Neural cell (in vitro differentiated cells): ENCODE measurements around the gene RTTN.

Source experiments
- SMC3 ChIP-seq: fragments of 450-650 bp; conservative IDR thresholded peaks from 2 replicates; pipeline ENCODE4 v1.6.1; 2014; ENCODE audit warnings: antibody characterized with exemption, mild to moderate bottlenecking, moderate library complexity; ENCODE audit not compliant: poor library complexity
- TF ChIP-seq, protein P1 (sequence below): fragments of 450-650 bp; IDR thresholded peaks from 2 replicates; pipeline ENCODE4 v1.5.1; 2014; ENCODE audit warnings: antibody characterized with exemption, mild to moderate bottlenecking, moderate library complexity; ENCODE audit not compliant: poor library complexity, severe bottlenecking

DNA sequence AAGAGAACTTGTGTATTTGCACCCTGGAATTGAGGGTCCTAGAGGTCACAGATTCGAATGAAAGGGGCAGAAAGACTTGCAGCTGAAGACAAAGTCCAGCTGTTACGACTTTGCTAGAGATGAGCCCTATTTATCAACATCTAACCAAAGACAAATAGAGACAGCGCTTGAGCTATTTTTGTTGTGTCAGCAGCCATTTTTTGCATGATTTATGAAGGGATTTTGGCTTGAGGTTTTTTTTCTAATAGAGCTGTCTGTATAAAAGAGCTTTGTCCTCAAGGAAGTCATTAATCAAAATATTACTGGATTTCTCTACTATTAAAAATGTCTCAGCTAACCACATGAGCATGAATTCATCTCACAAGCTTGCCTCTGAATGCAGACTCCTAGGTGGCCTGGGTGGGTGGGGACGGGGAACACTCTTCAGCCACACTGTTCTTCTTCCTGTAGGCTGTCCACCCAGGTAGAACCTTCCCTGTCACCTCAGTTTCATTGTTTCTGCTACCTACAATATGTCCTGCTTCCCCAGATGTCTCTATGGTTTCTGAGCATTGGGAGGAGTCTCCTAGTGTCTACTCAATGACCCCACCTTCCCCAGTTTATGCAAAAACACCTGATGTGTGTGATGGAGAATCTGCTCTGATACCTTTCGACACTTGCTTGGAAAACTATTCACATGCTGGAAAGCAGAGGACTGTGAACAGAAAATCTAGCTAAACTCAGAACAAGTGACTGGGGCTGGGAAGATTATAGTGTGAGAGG, 250.6 kb downstream of the RTTN start:
- TF ChIP-seq, protein P1, sequence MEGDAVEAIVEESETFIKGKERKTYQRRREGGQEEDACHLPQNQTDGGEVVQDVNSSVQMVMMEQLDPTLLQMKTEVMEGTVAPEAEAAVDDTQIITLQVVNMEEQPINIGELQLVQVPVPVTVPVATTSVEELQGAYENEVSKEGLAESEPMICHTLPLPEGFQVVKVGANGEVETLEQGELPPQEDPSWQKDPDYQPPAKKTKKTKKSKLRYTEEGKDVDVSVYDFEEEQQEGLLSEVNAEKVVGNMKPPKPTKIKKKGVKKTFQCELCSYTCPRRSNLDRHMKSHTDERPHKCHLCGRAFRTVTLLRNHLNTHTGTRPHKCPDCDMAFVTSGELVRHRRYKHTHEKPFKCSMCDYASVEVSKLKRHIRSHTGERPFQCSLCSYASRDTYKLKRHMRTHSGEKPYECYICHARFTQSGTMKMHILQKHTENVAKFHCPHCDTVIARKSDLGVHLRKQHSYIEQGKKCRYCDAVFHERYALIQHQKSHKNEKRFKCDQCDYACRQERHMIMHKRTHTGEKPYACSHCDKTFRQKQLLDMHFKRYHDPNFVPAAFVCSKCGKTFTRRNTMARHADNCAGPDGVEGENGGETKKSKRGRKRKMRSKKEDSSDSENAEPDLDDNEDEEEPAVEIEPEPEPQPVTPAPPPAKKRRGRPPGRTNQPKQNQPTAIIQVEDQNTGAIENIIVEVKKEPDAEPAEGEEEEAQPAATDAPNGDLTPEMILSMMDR = no peak
- no peak for TF ChIP-seq SMC3
